ENCODE data around the gene CTNNA2. TPM values are rescaled to one million over a fixed set of nuclear protein-coding genes. Genes with fewer than 3 reads are reported as not detected.

The CTNNA2 gene
- total and polyA plus RNA-seq, 8 donors: 0.28 to 5.7 (median 0.44) TPM; not detected in 4

DNA sequence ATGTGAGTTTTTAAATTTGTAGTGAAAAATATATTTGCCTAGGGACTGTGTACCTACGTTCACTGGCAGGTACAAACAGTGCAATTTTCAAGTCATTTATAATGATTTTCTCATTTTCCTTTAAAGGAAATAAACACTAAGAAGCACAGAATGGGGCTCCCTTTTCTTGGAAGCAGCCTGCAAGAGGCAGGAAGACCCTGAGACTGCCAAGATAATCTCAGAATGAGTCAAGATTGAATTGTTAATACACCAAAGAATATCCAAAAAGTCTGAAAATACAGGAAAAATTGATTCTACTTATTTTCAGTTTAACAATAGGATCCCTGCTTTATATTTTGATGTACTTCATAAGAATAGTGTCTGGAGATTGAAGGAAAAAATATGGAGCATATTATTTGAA, 331.2 kb downstream of the CTNNA2 start:
- TF ChIP-seq POLR2AphosphoS5 (IDR thresholded peaks at IDR 0.05) (no peak), EP300 (IDR thresholded peaks at IDR 0.05) (no peak), POLR2A (IDR thresholded peaks at IDR 0.05) (no peak)
- TF ChIP-seq, protein P1, sequence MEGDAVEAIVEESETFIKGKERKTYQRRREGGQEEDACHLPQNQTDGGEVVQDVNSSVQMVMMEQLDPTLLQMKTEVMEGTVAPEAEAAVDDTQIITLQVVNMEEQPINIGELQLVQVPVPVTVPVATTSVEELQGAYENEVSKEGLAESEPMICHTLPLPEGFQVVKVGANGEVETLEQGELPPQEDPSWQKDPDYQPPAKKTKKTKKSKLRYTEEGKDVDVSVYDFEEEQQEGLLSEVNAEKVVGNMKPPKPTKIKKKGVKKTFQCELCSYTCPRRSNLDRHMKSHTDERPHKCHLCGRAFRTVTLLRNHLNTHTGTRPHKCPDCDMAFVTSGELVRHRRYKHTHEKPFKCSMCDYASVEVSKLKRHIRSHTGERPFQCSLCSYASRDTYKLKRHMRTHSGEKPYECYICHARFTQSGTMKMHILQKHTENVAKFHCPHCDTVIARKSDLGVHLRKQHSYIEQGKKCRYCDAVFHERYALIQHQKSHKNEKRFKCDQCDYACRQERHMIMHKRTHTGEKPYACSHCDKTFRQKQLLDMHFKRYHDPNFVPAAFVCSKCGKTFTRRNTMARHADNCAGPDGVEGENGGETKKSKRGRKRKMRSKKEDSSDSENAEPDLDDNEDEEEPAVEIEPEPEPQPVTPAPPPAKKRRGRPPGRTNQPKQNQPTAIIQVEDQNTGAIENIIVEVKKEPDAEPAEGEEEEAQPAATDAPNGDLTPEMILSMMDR (IDR thresholded peaks at IDR 0.05): no peak
- Histone ChIP-seq H3K27ac (no peak overlapping the region), H3K36me3 (no peaks in the 10 kb centered on the region), H3K4me3 (no peak overlapping the region), H3K9me3 (no peaks in the 10 kb centered on the region), H3K27me3 (no peaks in the 10 kb centered on the region), H3K4me1 (no peaks in the 10 kb centered on the region)
- intact Hi-C loops (cut with DNase I; ENCODE audit: low total_unique reads): no loop called here
- no peak for DNase-seq
- 50 to 63% (median 60%) methylated on average over 1 of the region's 1 CpG for WGBS, 5 donors

DNA sequence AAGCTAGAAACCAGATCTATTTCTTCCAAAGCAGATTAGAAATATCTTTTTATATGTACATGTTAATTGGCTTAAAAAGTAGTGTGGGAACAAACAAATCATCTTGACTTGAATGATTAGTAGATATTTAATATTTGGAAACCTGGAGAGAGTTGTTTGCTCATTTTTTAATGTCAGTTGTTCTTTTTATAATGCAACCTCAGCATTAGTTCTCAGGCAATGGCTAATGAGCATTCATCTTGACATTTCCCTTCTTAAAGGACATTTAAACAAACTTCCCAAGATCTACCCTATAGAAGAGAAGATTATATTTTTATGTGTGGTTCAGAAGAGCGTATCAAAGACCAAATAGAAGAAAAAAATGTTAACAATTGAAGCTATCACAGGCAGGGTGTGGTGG, 334.0 kb downstream of the CTNNA2 start:
- no peak for TF ChIP-seq POLR2AphosphoS5 (IDR thresholded peaks at IDR 0.05)
- TF ChIP-seq, protein P1 (IDR thresholded peaks at IDR 0.05): no peak
- TF ChIP-seq EP300 (IDR thresholded peaks at IDR 0.05): no peak
- no peak for TF ChIP-seq POLR2A (IDR thresholded peaks at IDR 0.05)
- no peaks in the 10 kb centered on the region for H3K36me3 ChIP-seq

DNA sequence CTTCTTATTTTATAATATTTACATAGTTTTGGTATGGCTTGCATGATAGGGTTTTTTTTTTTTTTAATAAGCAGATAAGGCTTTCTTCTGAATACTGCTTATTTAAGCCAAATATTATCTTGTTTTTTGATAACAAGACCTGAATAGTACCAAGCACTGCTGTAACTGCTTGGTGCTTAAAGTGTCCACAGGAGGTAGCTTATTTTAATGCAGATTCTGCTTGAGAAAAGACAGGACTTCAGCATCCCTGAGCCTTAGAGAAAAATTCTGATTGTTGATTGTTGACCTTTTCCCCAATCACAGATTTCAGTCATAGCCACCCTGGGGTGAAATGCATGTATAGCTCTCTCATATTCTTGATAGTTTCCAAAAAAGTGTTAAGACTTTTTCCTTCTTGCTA, 336.4 kb downstream of the CTNNA2 start:
- TF ChIP-seq, protein P1 (IDR thresholded peaks at IDR 0.05): no peak
- no peak for TF ChIP-seq POLR2AphosphoS5 (IDR thresholded peaks at IDR 0.05)
- TF ChIP-seq EP300 (IDR thresholded peaks at IDR 0.05): no peak
- no peak for TF ChIP-seq POLR2A (IDR thresholded peaks at IDR 0.05)
- DNase-seq: no peak

More for the DNA sequence above, 334.0 kb downstream of the CTNNA2 start:
- Histone ChIP-seq H3K4me3 (no peak overlapping the region), H3K27ac (no peak overlapping the region), H3K9me3 (no peaks in the 10 kb centered on the region), H3K27me3 (no peaks in the 10 kb centered on the region), H3K4me1 (peaks cover 0 to 3% (median 0%) of the 10 kb centered on the region in 4 donors)
- WGBS, 5 donors: 37 to 69% (median 61%) methylated on average over 1 of the region's 1 CpG
- no peak for DNase-seq
- intact Hi-C loops (cut with DNase I; ENCODE audit: low total_unique reads): no loop called here

DNA sequence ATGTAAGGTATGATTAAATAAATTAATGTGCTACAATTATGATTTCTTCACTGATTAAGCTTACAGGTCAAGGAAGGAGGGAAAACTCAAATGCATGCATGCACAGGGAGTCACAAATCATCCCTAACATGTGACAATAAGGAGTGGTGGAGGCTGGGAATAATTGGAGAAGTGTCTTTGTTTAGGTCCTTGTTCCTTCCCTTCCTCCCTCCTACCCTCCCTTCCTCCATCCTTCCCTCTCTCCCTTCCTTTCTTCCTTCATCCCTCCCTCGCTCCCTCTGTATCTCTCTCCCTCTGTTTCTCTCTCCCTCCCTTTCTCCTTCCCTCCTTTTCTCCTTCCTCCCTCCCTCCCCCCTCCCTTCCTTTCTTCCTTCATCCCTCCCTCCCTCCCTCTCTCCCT, 337.1 kb downstream of the CTNNA2 start:
- no peak for DNase-seq
- intact Hi-C loops (cut with DNase I; ENCODE audit: low total_unique reads): no loop called here
- H3K27ac ChIP-seq: no peak overlapping the region
- 79 to 94% (median 87%) methylated on average over 1 of the region's 1 CpG for WGBS, 5 donors
- no peaks in the 10 kb centered on the region for H3K36me3 ChIP-seq
- no peaks in the 10 kb centered on the region for H3K9me3 ChIP-seq
- H3K4me1 ChIP-seq: peaks cover 0 to 3% (median 0%) of the 10 kb centered on the region in 4 donors
- TF ChIP-seq, protein P1 (IDR thresholded peaks at IDR 0.05): no peak
- TF ChIP-seq EP300 (IDR thresholded peaks at IDR 0.05) (no peak), POLR2AphosphoS5 (IDR thresholded peaks at IDR 0.05) (no peak)
- no peak overlapping the region for H3K4me3 ChIP-seq
- no peaks in the 10 kb centered on the region for H3K27me3 ChIP-seq

More for the DNA sequence above, 336.4 kb downstream of the CTNNA2 start:
- H3K36me3 ChIP-seq: no peaks in the 10 kb centered on the region
- intact Hi-C loops (cut with DNase I; ENCODE audit: low total_unique reads): no loop called here
- no peak overlapping the region for H3K4me3 ChIP-seq
- H3K9me3 ChIP-seq: no peaks in the 10 kb centered on the region
- no peaks in the 10 kb centered on the region for H3K27me3 ChIP-seq
- H3K4me1 ChIP-seq: peaks cover 0 to 3% (median 0%) of the 10 kb centered on the region in 4 donors
- no peak overlapping the region for H3K27ac ChIP-seq
